KG1 (cell line): Measurements from ENCODE around the gene PLXND1.

ENCODE experiments used
- DNase-seq: peaks from one replicate; lab custom pipeline; 2025; lab: John Stamatoyannopoulos, UW

The PLXND1 gene

GRCh38 chr3:129561619-129562248, 44.7 kb downstream of the PLXND1 start:
- no peak for DNase-seq

GRCh38 chr3:129560911-129561594, 45.4 kb downstream of the PLXND1 start:
- DNase-seq, result no peak

- DNase-seq, result no peak
Observed at GRCh38 chr3:129560269-129560787, 46.1 kb downstream of the PLXND1 start.

GRCh38 chr3:129559565-129560079, 46.9 kb downstream of the PLXND1 start:
- DNase-seq, result no peak

GRCh38 chr3:129558772-129559564, 47.5 kb downstream of the PLXND1 start:
- no peak for DNase-seq

- no peak for DNase-seq
Observed at GRCh38 chr3:129558081-129558771, 48.2 kb downstream of the PLXND1 start.

- DNase-seq, result no peak
Observed at GRCh38 chr3:129557548-129557894, 49.0 kb downstream of the PLXND1 start.

- DNase-seq, result no peak
Observed at GRCh38 chr3:129556890-129557547, 49.5 kb downstream of the PLXND1 start.

GRCh38 chr3:129556358-129556695, 50.1 kb downstream of the PLXND1 start:
- no peak for DNase-seq

- no peak for DNase-seq
Observed at GRCh38 chr3:129555616-129556357, 50.7 kb downstream of the PLXND1 start.

- DNase-seq, result no peak
Observed at GRCh38 chr3:129555153-129555550, 51.3 kb downstream of the PLXND1 start.

- no peak for DNase-seq
Observed at GRCh38 chr3:129554356-129555152, 51.9 kb downstream of the PLXND1 start.

- DNase-seq, result no peak
Observed at GRCh38 chr3:129553719-129554118, 52.8 kb downstream of the PLXND1 start.

- no peak for DNase-seq
Observed at GRCh38 chr3:129553171-129553570, 53.3 kb downstream of the PLXND1 start.

- DNase-seq, result no peak
Observed at GRCh38 chr3:129552287-129553050, 54.0 kb downstream of the PLXND1 start.

GRCh38 chr3:129549805-129550204, 56.7 kb downstream of the PLXND1 start:
- no peak for DNase-seq

- DNase-seq, result no peak
Observed at GRCh38 chr3:129549006-129549800, 57.3 kb downstream of the PLXND1 start.
